ENCODE measurements around the gene TMEM119. TPM values are rescaled to one million over a fixed set of nuclear protein-coding genes. Genes with fewer than 3 reads are reported as not detected.

Gene TMEM119
- total and polyA plus RNA-seq, 2 of the 13 experiments (the other 11 are each of a cell fraction or from before 2014, with no cell fraction given) = not detected

- no peak for TF ChIP-seq ZC3H4 (CRISPR knock-in tag; IDR thresholded peaks at IDR 0.05; ENCODE audit: borderline replicate concordance)
These were observed 37.5 kb upstream of the TMEM119 start (continued) for GRCh38 chr12:108635201-108635996.

- no TSS peak for BruUV-seq (replicated peaks)
- Histone ChIP-seq H3K9me3 (ENCODE audit: low read length) (no peaks in the 10 kb centered on the region), H3K36me3 (replicated peaks in 1 of 2; ENCODE audit: control insufficient read depth in 1 of 2, insufficient read depth in 2 of 2, low read length in 2 of 2) (no peaks in the 10 kb centered on the region), H3K4me2 (ENCODE audit: low read depth, low read length) (no peak overlapping the region; the same call in 1 of the 2 replicates), H4K20me1 (ENCODE audit: insufficient read depth, low read length) (no peaks in the 10 kb centered on the region), H3K27ac (ENCODE audit: extremely low read length, insufficient read depth, low read length) (no peak overlapping the region), H3K79me2 (ENCODE audit: insufficient read depth, low read length) (no peaks in the 10 kb centered on the region), H3K27me3 (ENCODE audit: control insufficient read depth in 1 of 2, insufficient read depth in 2 of 2, low read length in 2 of 2) (peaks cover 4 to 37% of the 10 kb centered on the region in 2 experiments; a peak in 4 of 5 replicates), H3K4me1 (ENCODE audit: insufficient read depth, low read length) (peaks cover 48% of the 10 kb centered on the region), H3K4me3 (replicated peaks in 1 of 3; ENCODE audit: insufficient read depth in 1 of 3, low read depth in 2 of 3, low read length in 3 of 3) (no peak overlapping the region), H3K9ac (ENCODE audit: insufficient read depth, low read depth, low read length) (no peak overlapping the region), H2AFZ (ENCODE audit: low read length) (no peak overlapping the region)
- intact Hi-C loops (cut with micrococcal nuclease; ENCODE audit: unreplicated experiment) = no loop called here
- in situ Hi-C loops (cut with HindIII; ENCODE audit: extremely low pct_ligation_motif_present, low pct_unique_long_range_greater_than_20kb) = no loop called here
- TF ChIP-seq RORA (CRISPR knock-in tag; IDR thresholded peaks at IDR 0.05) = no peak
- TF ChIP-seq ZFYVE20 (CRISPR knock-in tag; IDR thresholded peaks at IDR 0.05; ENCODE audit: borderline replicate concordance, low read depth) = no peak
- TF ChIP-seq, protein P1, sequence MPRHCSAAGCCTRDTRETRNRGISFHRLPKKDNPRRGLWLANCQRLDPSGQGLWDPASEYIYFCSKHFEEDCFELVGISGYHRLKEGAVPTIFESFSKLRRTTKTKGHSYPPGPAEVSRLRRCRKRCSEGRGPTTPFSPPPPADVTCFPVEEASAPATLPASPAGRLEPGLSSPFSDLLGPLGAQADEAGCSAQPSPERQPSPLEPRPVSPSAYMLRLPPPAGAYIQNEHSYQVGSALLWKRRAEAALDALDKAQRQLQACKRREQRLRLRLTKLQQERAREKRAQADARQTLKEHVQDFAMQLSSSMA (CRISPR knock-in tag; IDR thresholded peaks at IDR 0.05) = no peak
- no peak for TF ChIP-seq SRSF4 (IDR thresholded peaks at IDR 0.05; ENCODE audit: low read depth, low read length, poor library complexity, severe bottlenecking)
- TF ChIP-seq ZBTB7A (CRISPR knock-in tag; IDR thresholded peaks at IDR 0.05) = no peak
- 26% methylated on average over 4 of the region's 4 CpGs for WGBS (ENCODE audit: low lambda C conversion rate)
- ChIA-PET CTCF (ENCODE audit: low intra/inter-chr PET ratio, low total read pairs) (no interaction called here), POLR2A (no interaction called here)
- no peak for FAIRE-seq
- DNase-seq (ENCODE audit: low spot score) = no peak
- peak; percentile 14 for ATAC-seq
These were observed 36.5 kb upstream of the TMEM119 start for GRCh38 chr12:108634341-108634751.
